IgD-negative memory B cell (primary cell): ENCODE measurements around the gene C3. TPM values are rescaled to one million over a fixed set of nuclear protein-coding genes. Genes with fewer than 3 reads are reported as not detected.
"Not testable (repeated sequence)": the region's sequence is repeated elsewhere in the genome, so short reads cannot be mapped to it uniquely, and the experiment has no call there.

Experiments
- H3K27ac Mint-ChIP-seq, 3 donors: one replicate each; pipeline ENCODE4 v1.8.0; 2020 to 2022; ENCODE audit warnings: mild to moderate bottlenecking in 3 of 3, mixed read lengths in 3 of 3, moderate library complexity in 1 of 3
- H3K27me3 Mint-ChIP-seq: one replicate; pipeline ENCODE4 v1.8.0; 2021; ENCODE audit warnings: mixed read lengths
- H3K36me3 Mint-ChIP-seq: one replicate; pipeline ENCODE4 v1.8.0; 2020; ENCODE audit warnings: mild to moderate bottlenecking, mixed read lengths
- H3K4me1 Mint-ChIP-seq, 3 donors: one replicate each; pipeline ENCODE4 v1.8.0; 2020 to 2022; ENCODE audit warnings: mixed read lengths in 3 of 3, mild to moderate bottlenecking in 1 of 3
- H3K4me3 Mint-ChIP-seq, 4 donors: one replicate each; pipeline ENCODE4 v1.8.0; 2020 to 2022; ENCODE audit warnings: mild to moderate bottlenecking in 4 of 4, mixed read lengths in 4 of 4, moderate library complexity in 3 of 4
- H3K9me3 Mint-ChIP-seq, 3 donors: one replicate each; pipeline ENCODE4 v1.8.0; 2020 to 2021; ENCODE audit warnings: mixed read lengths in 3 of 3, mild to moderate bottlenecking in 1 of 3
- polyA plus RNA-seq: library from polyadenylated mRNA; unstranded; fragments of 300-500 nt; fragmentation: Illumina TruSeq; gene quantifications from one replicate; pipeline ENCODE4 v1.2.3, GENCODE V29; 2021

The C3 gene
- polyA plus RNA-seq, 1 donor from 2014 or later, result not detected

DNA sequence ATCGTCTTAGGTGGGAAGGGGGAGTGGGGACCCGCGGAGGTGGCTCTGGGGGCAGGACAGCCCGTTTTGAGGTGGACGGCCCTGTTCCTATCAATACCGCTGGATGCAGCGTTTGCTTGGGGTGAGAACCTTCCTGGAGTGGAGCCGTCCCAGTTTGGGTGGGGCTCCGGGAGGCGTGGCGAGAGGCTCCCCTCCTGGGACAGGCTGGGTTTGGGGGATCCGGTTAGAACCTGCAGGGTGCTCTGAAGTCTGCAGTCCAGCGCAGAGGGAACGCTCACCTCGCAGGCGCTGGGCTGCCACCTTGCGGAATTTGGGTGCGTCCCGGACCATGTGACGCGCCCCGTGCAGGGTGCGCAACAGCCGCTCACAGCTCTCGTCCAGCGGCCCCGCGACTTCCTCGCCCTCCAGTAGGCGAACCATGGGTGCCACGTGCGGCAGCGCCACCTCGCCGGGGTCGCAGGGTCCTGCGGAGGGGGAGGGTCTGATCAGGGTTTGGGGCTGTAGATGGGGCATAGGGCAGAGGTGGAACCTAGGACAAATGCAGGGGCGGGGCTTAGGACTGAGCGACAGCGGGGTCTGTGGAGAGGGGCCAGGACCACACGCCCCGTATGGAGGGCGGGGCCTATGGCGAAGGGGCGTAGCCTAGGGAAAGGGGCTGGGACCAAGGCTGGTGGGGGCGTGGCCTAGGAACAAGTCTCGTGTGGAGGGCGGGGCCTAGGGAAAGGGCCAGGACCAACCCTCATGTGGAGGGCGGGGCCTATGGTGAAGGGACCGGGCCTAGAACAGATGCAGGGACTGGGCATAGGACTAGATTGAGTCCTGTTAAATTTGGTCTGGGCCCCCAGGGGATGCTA, 33.0 kb upstream of the C3 start:
- peak overlapping the region; percentile 73 to 84 (median 80) for H3K27ac Mint-ChIP-seq
- H3K4me1 Mint-ChIP-seq, result peaks cover 0 to 21% (median 14%) of the 10 kb centered on the region in 3 donors
- H3K27me3 Mint-ChIP-seq, result no peaks in the 10 kb centered on the region
- H3K9me3 Mint-ChIP-seq, result no peaks in the 10 kb centered on the region
- H3K4me3 Mint-ChIP-seq, result peak overlapping the region; percentile 65 to 93 (median 82)
- H3K36me3 Mint-ChIP-seq, result peaks cover 5% of the 10 kb centered on the region

DNA sequence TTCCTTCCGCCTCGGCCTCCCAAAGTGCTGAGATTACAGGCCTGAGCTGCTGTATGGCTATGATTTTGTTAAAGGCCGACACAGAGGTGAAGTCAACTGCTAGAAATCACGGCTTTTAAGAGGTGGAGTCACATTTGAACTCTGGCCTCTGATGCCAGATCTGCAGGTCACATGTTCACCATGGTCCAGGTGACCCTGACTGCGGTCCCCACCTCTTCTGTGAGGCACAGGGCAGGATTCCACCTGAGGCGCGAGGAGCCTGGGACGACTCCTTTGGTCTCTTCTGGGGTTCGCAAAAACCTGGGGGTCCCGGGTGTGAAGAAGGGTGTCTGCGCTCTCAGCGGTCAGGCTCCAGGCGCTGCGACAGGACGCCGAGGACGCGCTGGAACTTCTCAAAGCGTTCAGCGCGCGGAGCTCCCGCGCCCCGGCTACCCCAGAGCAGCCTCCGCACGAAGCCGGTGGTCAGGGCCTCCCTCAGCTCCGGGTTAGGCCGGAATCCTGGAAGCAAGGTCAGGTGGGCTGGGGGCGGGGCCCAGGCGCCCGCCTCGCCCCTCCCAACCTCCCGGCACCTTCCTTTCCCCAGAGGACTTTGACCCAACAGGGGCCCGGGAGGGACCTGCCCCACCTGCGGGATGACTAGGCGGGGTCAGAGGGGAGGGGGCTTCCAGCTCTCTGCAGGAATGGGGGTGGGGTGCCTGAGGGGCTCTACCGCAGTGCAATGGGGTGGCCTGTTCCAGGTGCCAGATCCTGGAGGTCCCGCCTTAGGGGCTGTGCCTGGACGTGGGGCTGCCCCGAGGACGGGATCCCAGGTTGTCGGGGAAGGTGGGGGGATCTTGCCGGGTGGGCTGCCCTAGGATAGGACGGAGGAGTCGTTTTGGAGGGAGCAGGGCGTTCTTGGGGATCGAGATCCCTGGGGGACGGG, 32.1 kb upstream of the C3 start:
- H3K9me3 Mint-ChIP-seq, result no peaks in the 10 kb centered on the region
- H3K27ac Mint-ChIP-seq, result peak overlapping the region in 2 of 3 donors; percentile 73 to 84
- no peaks in the 10 kb centered on the region for H3K27me3 Mint-ChIP-seq
- H3K4me3 Mint-ChIP-seq, result peak overlapping the region in 2 of 4 donors; percentile 65 to 93
- H3K4me1 Mint-ChIP-seq, result peaks cover 0 to 16% (median 11%) of the 10 kb centered on the region in 3 donors
- peaks cover 5% of the 10 kb centered on the region for H3K36me3 Mint-ChIP-seq

DNA sequence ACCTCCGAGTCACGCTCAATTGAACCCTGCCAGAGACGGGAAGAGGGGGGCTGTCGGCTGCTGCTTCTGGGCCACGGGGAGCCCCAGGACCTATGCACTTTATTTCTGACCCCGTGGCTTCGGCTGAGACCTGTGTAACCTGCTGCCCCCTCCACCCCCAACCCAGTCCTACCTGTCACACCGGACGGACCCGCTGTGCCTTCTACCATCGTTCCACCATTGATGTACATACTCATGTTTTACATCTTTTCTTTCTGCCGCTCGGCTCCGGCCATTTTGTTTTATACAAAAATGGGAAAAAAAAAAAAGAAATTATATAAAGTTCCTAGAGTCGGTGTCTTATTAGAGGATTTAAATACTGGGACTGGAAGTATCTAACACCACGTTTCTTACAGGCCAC, 30.7 kb upstream of the C3 start:
- Mint-ChIP-seq H3K4me1 (peaks cover 0 to 9% (median 8%) of the 10 kb centered on the region in 3 donors), H3K27ac (peak overlapping the region in 1 of 3 donors; percentile 23), H3K9me3 (no peaks in the 10 kb centered on the region), H3K36me3 (peaks cover 7% of the 10 kb centered on the region), H3K4me3 (no peak overlapping the region), H3K27me3 (no peaks in the 10 kb centered on the region)

DNA sequence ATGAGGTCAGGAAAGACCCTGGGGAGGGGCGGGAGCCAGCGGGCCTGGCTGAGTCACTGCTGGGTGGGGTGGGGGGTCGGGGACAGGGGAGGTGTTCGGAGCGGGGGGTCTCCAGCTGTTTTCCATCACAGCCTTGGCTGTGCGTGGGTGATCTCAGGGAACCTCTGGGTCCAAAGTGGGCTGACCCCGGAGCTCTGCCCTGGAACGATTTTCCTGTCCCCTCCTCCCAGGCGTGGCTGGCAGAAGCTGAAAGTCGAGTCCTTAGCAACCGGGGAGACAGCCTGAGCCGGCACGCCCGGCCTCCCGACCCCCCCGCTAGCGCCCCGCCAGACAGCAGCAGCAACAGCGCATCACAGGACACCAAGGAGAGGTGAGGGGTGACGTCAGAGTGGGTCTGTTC, 29.6 kb upstream of the C3 start:
- peaks cover 8% of the 10 kb centered on the region for H3K36me3 Mint-ChIP-seq
- H3K9me3 Mint-ChIP-seq, result no peaks in the 10 kb centered on the region
- no peak overlapping the region for H3K27ac Mint-ChIP-seq

DNA sequence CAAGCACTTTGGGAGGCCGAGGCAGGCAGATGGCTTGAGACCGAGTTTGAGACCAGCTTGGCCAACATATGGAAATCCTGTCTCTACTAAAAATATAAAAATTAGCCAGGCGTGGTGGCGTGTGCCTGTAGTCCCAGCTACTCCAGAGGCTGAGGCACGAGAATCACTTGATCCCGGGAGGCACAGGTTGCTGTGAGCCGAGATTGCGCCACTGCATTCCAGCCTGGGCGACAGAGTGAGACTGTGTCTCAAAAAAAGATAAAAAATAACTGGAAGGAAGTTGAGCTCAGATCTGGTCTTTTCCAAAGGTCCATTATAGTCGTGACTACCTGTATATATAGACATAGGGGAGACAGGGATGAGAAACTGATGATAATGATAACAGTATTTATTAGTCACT, 28.1 kb upstream of the C3 start:
- not testable (repeated sequence) for H3K36me3 Mint-ChIP-seq, H3K9me3 Mint-ChIP-seq, H3K4me3 Mint-ChIP-seq, H3K27me3 Mint-ChIP-seq, H3K4me1 Mint-ChIP-seq
- peak overlapping the region in 1 of 3 donors; percentile 43 for H3K27ac Mint-ChIP-seq

More for the DNA sequence above, 29.6 kb upstream of the C3 start:
- H3K4me3 Mint-ChIP-seq, result no peak overlapping the region
- H3K27me3 Mint-ChIP-seq, result no peaks in the 10 kb centered on the region
- peaks cover 0 to 9% (median 8%) of the 10 kb centered on the region in 3 donors for H3K4me1 Mint-ChIP-seq

DNA sequence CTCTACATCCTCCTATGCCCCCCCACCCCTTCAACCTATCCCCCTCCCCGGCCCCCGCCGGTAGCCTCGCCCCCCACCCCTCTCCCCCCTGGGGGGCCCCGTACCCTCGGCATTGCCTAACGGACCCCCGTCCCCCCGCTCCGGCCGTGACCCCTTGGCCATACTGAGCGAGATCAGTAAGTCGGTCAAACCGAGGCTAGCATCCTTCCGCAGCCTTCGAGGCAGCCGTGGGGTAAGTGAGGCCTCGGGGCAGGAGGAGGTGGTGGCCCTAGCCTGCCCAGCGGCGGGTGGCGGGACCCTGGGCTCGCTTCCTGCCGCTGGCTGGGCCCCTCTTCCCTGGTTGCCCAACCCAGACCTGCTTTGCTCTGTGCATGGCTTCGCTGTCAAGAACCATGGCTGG, 25.5 kb upstream of the C3 start:
- no peaks in the 10 kb centered on the region for H3K9me3 Mint-ChIP-seq
- H3K36me3 Mint-ChIP-seq, result peaks cover 5% of the 10 kb centered on the region
- peaks cover 7 to 10% (median 7%) of the 10 kb centered on the region in 3 donors for H3K4me1 Mint-ChIP-seq
- no peak overlapping the region for H3K27ac Mint-ChIP-seq
- no peaks in the 10 kb centered on the region for H3K27me3 Mint-ChIP-seq
- H3K4me3 Mint-ChIP-seq, result no peak overlapping the region

DNA sequence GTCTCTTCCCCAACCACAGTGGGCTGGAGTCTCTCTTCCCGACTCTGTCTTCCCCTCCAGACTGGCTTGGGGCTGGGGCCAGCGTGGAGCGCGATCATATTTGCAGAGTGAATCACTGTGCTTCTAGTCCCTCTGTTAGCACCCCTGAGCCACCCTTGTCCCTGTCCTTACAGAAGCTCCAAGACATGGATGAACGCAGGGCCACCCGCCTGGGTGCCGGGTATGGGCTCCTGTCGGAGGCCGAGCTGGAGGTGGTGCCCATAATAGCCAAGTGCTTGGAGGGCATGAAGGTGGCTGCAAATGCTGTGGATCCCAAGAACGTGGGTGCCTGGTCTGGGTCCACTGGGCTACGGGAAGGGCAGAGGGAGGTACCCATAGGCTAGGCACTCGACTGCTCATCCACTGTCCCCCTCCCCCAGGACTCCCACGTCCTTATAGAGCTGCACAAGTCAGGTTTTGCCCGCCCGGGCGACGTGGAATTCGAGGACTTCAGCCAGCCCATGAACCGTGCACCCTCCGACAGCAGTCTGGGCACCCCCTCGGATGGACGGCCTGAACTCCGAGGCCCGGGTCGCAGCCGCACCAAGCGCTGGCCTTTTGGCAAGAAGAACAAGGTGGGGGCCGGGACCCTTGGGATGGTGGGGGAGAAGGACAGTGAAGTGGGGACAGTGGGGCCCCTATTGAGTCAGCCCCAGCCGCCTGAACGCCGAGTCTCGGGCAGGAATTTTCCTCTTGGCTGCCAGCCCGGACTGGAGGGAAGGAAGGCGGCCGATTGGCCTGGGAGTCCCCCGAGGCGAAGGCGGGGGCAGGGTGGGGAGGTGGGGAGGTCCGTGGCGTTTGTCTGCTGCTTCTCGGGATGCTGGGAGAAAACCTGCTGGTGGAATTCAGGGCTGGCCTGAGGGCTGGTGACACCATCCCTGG, 24.2 kb upstream of the C3 start:
- Mint-ChIP-seq H3K27ac (no peak overlapping the region), H3K36me3 (peaks cover 5% of the 10 kb centered on the region), H3K27me3 (no peaks in the 10 kb centered on the region), H3K4me3 (no peak overlapping the region), H3K4me1 (peaks cover 8 to 13% (median 10%) of the 10 kb centered on the region in 3 donors), H3K9me3 (no peaks in the 10 kb centered on the region)

DNA sequence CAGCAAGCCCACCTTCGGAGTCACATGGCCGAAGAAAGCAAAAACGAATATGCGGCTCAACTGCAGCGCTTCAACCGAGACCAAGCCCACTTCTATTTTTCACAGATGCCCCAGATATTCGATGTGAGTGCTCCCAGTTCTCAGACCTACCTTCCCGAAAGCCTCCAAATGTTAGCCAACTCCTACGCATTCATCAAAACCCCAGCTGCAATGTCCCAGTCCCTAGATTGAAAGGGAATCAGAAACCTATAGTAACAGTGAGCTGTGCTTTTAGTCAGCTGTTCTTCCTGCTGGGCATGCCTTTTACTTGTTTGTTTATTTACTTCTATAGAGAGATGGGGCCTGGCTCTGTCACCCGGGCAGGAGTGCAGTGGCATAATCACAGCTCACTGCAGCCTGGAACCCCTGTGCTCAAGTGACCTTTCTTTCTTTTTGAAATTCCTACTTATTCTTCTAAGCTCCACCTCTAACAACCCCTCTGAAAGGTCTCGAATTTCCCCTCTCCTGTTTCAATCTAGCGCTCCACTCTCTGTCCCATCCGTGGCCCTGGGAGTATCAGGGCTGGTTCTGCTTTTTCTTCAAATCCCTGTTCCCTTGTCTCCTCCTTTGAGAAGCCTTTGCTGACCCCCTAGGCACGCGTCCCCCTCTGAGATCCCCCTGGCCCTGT, 23.4 kb upstream of the C3 start:
- no peak overlapping the region for H3K27ac Mint-ChIP-seq
- H3K9me3 Mint-ChIP-seq, result no peaks in the 10 kb centered on the region
- H3K4me3 Mint-ChIP-seq, result peak overlapping the region in 2 of 4 donors; percentile 17 to 52
- H3K4me1 Mint-ChIP-seq, result peaks cover 8 to 14% (median 14%) of the 10 kb centered on the region in 3 donors
- H3K27me3 Mint-ChIP-seq, result no peaks in the 10 kb centered on the region
- H3K36me3 Mint-ChIP-seq, result peaks cover 5% of the 10 kb centered on the region

DNA sequence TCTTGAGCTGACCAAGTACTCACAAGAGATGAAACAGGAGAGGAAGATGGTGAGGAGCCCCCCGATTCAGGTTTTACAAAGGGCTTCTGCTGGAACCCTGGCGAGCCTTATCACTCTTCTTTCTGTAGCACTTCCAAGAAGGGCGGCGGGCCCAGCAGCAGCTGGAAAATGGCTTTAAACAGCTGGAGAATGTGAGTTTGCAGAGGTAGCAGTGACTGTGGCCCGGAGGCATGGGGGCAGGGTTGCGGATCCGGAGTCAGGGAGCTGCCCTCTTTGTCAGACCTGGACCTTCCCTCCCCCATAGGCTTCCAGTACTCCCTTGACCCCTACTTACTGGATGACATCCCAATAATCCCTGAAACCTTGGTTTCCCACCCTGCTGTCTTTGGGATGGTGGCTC, 22.6 kb upstream of the C3 start:
- Mint-ChIP-seq H3K4me1 (peaks cover 14 to 22% (median 22%) of the 10 kb centered on the region in 3 donors), H3K4me3 (peak overlapping the region in 1 of 4 donors; percentile 19), H3K9me3 (no peaks in the 10 kb centered on the region), H3K27ac (peak overlapping the region in 1 of 3 donors; percentile 69), H3K27me3 (no peaks in the 10 kb centered on the region), H3K36me3 (peaks cover 5% of the 10 kb centered on the region)

DNA sequence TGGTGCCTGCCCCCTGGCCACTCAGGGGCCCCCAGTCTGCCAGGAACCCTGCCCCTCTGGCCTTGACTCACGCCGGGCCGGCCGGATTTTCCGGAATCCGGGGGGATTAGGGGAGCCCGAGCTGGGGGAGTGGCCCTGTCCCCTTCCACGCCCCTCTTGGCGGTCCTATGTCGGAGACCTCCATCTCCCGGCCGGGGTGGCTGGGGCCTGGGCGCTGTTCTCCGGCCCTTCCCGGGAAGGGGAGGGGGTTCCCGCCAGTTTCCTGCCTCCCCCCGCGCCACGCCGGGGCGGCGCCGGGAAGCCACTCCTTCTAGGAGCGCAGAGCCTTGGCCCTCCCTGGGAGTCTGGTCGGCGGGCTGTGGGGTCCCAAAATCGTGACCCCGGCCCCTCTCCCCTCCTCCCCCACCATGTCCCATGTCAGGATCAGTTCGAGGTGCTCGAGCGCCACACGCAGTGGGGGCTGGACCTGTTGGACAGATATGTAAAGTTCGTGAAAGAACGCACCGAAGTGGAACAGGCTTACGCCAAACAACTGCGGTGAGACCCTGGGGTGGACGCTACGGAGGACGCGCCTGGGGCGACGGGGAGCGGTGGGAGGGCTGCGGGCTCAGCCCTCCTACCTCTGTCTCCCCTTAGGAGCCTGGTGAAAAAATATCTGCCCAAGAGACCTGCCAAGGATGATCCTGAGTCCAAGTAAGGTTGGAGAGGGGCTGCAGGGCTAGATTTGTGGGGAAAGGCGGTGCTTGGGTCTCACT, 20.3 kb upstream of the C3 start:
- Mint-ChIP-seq H3K4me3 (peak overlapping the region; percentile 74 to 91 (median 88)), H3K4me1 (peaks cover 29 to 35% (median 34%) of the 10 kb centered on the region in 3 donors), H3K27ac (peak overlapping the region; percentile 31 to 94 (median 89))

DNA sequence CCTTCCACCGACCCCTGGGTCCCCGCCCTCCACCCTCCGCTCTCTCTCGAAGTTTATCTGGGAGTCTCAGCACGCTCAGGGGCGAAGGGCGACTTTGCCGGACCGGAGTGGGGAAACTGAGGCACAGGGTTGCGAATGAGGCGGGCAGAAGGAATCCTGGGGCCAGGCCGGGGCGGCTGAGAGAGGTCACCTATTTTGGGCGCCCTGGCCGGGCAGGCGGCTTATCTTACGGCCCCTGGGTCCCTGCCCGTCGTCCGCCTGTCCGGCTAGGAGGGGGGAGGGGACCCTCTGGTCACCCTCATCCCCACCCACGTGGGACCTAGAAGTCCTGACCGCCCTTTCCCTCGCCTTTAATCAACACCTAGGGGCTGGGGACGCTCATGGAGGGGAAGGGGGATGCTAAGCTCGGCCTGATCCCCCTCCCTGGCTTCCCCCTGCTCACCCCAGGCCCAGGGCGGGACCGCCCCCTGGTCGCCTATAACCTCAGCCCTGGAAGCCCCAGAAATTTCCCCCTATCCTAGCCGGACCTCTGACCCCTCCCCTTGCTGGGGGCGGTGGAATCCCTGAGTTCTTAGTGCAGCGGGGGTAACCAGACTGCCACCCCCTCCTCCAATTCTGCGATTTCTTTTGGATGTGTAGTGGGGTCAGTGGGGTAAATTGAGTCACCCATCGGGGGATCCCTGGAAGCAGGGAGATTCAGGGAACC, 19.6 kb upstream of the C3 start:
- no peaks in the 10 kb centered on the region for H3K9me3 Mint-ChIP-seq
- H3K27me3 Mint-ChIP-seq, result no peaks in the 10 kb centered on the region
- peak overlapping the region; percentile 70 to 90 (median 88) for H3K4me3 Mint-ChIP-seq
- no peaks in the 10 kb centered on the region for H3K36me3 Mint-ChIP-seq
- peaks cover 29 to 35% (median 34%) of the 10 kb centered on the region in 3 donors for H3K4me1 Mint-ChIP-seq
- no peak overlapping the region for H3K27ac Mint-ChIP-seq

More for the DNA sequence above, 20.3 kb upstream of the C3 start:
- Mint-ChIP-seq H3K9me3 (no peaks in the 10 kb centered on the region), H3K27me3 (no peaks in the 10 kb centered on the region), H3K36me3 (peaks cover 1% of the 10 kb centered on the region)

DNA sequence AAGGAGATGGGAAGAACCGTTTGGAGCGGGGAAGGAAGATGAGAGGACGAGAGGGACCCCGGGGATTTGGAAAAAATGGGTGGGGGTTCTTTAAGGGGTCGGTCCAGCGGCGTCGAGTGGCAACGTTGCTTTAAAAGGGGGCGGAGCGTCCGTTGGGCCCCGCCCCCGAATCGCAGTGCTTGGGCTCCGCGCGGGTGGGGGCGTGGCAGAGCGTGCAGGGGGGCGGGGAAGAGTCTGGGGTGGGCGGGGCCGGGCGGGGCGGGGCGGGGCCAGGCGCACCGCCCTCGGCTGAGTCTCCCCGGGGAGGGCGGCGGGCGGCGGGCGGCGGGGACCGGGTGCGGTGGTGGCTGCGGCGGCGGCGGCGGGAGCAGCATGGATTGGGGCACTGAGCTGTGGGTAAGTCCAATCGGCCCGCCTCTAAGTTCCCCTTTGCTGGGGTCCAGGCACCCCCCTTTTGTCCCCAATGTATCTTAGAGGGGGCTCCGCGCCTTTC, 19.0 kb upstream of the C3 start, which contains the start of gene TRIP10:
Gene TRIP10, plus strand, starts transcription at position 291 of the 493 bp plus-strand sequence. Its CDS starts 82 bp downstream, at position 373.
- peak within 1 kb of the TSS; percentile 70 to 98 (median 90) for H3K4me3 Mint-ChIP-seq
- peaks cover 29 to 35% (median 34%) of the 10 kb centered on the region in 3 donors for H3K4me1 Mint-ChIP-seq
- H3K27me3 Mint-ChIP-seq, result no peaks in the 10 kb centered on the region

More for the DNA sequence above, 19.0 kb upstream of the C3 start, which contains the start of gene TRIP10:
- Mint-ChIP-seq H3K36me3 (no peaks in the 10 kb centered on the region), H3K9me3 (no peaks in the 10 kb centered on the region), H3K27ac (peak within 1 kb of the TSS; percentile 76 to 98 (median 95))
